Vagina (tissue), 2 donors: ENCODE data around the gene OPRM1.

Experiments
- POLR2A ChIP-seq, 2 donors: fragments of 450-650 bp; IDR thresholded peaks; one replicate each; pipeline ENCODE4 v1.6.1; 2017; ENCODE audit warnings: antibody characterized with exemption in 2 of 2, mild to moderate bottlenecking in 2 of 2, moderate library complexity in 2 of 2
- TF ChIP-seq, protein P1 (sequence below), 3 experiments: fragments of 450-650 bp in 2 of 3; fragments of 200-600 bp in 1 of 3; sonication (generic) in 1 of 3; IDR thresholded peaks; one replicate each; pipeline ENCODE4 v1.5.1; 2017 to 2019; ENCODE audit warnings: antibody characterized with exemption in 3 of 3, mild to moderate bottlenecking in 2 of 3, moderate library complexity in 2 of 3

DNA sequence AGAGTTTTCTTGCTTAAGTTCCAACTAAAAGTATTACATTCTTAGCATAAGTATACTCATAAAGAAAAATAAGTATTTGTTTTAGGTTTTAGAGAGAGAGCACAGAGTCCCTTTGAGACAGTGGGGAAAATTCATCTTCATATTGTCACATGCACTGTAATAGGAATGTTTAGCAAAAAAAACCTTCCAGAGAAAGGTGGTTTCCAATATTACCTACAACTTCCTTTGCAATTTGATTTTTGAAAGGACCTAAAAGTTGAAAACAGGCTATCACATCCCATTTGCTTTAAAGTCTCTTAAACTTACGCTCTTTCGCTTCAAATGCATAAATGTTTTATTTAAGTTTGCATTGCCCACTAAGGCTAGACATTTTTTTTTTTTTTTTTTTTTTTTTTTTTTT is 86.4 kb downstream of the OPRM1 start:
- TF ChIP-seq, protein P1, sequence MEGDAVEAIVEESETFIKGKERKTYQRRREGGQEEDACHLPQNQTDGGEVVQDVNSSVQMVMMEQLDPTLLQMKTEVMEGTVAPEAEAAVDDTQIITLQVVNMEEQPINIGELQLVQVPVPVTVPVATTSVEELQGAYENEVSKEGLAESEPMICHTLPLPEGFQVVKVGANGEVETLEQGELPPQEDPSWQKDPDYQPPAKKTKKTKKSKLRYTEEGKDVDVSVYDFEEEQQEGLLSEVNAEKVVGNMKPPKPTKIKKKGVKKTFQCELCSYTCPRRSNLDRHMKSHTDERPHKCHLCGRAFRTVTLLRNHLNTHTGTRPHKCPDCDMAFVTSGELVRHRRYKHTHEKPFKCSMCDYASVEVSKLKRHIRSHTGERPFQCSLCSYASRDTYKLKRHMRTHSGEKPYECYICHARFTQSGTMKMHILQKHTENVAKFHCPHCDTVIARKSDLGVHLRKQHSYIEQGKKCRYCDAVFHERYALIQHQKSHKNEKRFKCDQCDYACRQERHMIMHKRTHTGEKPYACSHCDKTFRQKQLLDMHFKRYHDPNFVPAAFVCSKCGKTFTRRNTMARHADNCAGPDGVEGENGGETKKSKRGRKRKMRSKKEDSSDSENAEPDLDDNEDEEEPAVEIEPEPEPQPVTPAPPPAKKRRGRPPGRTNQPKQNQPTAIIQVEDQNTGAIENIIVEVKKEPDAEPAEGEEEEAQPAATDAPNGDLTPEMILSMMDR (IDR thresholded peaks at IDR 0.05): no peak
- no peak for TF ChIP-seq POLR2A (IDR thresholded peaks at IDR 0.05)
